Measurements from ENCODE around the gene PNPO. TPM values are rescaled to one million over a fixed set of nuclear protein-coding genes. Genes with fewer than 3 reads are reported as not detected.

Gene PNPO
- polyA plus RNA-seq, 1 donor from 2014 or later: 1.7 TPM

- no peak for TF ChIP-seq POLR2AphosphoS5 (IDR thresholded peaks at IDR 0.05)
- H3K27ac ChIP-seq (ENCODE audit: low read length): peak overlapping the region; percentile 39
- H4K20me1 ChIP-seq (ENCODE audit: insufficient read depth): no peaks in the 10 kb centered on the region
- no peaks in the 10 kb centered on the region for H3K9me2 ChIP-seq (ENCODE audit: insufficient read depth, low read length)
- H3F3A ChIP-seq (ENCODE audit: insufficient read depth, low read length, poor library complexity, severe bottlenecking): no peaks in the 10 kb centered on the region
- H3K4me2 ChIP-seq (ENCODE audit: low read length): no peak overlapping the region
- no peaks in the 10 kb centered on the region for H3K27me3 ChIP-seq (ENCODE audit: insufficient read depth, low read depth, low read length)
- H3K9ac ChIP-seq (ENCODE audit: low read length): no peak overlapping the region
- H3K36me3 ChIP-seq (ENCODE audit: insufficient read depth, low read length): no peaks in the 10 kb centered on the region
- H3K4me3 ChIP-seq (ENCODE audit: low read length): no peak overlapping the region
- no peak overlapping the region for H2AFZ ChIP-seq (ENCODE audit: low read depth, low read length)
- H3K9me3 ChIP-seq (ENCODE audit: low read length): no peaks in the 10 kb centered on the region
- H3K79me2 ChIP-seq (replicated peaks; ENCODE audit: insufficient read depth, low read length): no peaks in the 10 kb centered on the region
Measured at GRCh38 chr17:47993031-47993564, 51.7 kb downstream of the PNPO start.

- no peaks in the 10 kb centered on the region for H3K27me3 ChIP-seq (ENCODE audit: insufficient read depth, low read depth, low read length)
- H3K27ac ChIP-seq (ENCODE audit: low read length): no peak overlapping the region
- no peaks in the 10 kb centered on the region for H3F3A ChIP-seq (ENCODE audit: insufficient read depth, low read length, poor library complexity, severe bottlenecking)
- H2AFZ ChIP-seq (ENCODE audit: low read depth, low read length): no peak overlapping the region
- no peak overlapping the region for H3K4me3 ChIP-seq (ENCODE audit: low read length)
- no peaks in the 10 kb centered on the region for H3K9me3 ChIP-seq (ENCODE audit: low read length)
- no peaks in the 10 kb centered on the region for H3K79me2 ChIP-seq (replicated peaks; ENCODE audit: insufficient read depth, low read length)
- H3K4me2 ChIP-seq (ENCODE audit: low read length): no peak overlapping the region
- TF ChIP-seq, protein P1, sequence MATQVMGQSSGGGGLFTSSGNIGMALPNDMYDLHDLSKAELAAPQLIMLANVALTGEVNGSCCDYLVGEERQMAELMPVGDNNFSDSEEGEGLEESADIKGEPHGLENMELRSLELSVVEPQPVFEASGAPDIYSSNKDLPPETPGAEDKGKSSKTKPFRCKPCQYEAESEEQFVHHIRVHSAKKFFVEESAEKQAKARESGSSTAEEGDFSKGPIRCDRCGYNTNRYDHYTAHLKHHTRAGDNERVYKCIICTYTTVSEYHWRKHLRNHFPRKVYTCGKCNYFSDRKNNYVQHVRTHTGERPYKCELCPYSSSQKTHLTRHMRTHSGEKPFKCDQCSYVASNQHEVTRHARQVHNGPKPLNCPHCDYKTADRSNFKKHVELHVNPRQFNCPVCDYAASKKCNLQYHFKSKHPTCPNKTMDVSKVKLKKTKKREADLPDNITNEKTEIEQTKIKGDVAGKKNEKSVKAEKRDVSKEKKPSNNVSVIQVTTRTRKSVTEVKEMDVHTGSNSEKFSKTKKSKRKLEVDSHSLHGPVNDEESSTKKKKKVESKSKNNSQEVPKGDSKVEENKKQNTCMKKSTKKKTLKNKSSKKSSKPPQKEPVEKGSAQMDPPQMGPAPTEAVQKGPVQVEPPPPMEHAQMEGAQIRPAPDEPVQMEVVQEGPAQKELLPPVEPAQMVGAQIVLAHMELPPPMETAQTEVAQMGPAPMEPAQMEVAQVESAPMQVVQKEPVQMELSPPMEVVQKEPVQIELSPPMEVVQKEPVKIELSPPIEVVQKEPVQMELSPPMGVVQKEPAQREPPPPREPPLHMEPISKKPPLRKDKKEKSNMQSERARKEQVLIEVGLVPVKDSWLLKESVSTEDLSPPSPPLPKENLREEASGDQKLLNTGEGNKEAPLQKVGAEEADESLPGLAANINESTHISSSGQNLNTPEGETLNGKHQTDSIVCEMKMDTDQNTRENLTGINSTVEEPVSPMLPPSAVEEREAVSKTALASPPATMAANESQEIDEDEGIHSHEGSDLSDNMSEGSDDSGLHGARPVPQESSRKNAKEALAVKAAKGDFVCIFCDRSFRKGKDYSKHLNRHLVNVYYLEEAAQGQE (IDR thresholded peaks at IDR 0.05; ENCODE audit: borderline replicate concordance): no peak
- H3K36me3 ChIP-seq (ENCODE audit: insufficient read depth, low read length): no peaks in the 10 kb centered on the region
- no peaks in the 10 kb centered on the region for H3K9me2 ChIP-seq (ENCODE audit: insufficient read depth, low read length)
- no peak overlapping the region for H3K9ac ChIP-seq (ENCODE audit: low read length)
- H4K20me1 ChIP-seq (ENCODE audit: insufficient read depth): no peaks in the 10 kb centered on the region
Measured at GRCh38 chr17:47993964-47994363, 52.6 kb downstream of the PNPO start.

GRCh38 chr17:47994724-47995123 is 53.4 kb downstream of the PNPO start:
- TF ChIP-seq MXI1 (conservative IDR thresholded peaks at IDR 0.05; ENCODE audit: poor library complexity, severe bottlenecking) (no peak), POLR2AphosphoS5 (IDR thresholded peaks at IDR 0.05) (no peak), TAF1 (IDR thresholded peaks at IDR 0.05; ENCODE audit: low read depth) (no peak), EP300 (conservative IDR thresholded peaks at IDR 0.05; ENCODE audit: poor library complexity, severe bottlenecking) (no peak), RAD21 (conservative IDR thresholded peaks at IDR 0.05) (no peak), EZH2 (IDR thresholded peaks at IDR 0.05; ENCODE audit: borderline replicate concordance, insufficient read depth, low read length, poor library complexity, severe bottlenecking) (no peak), SMC3 (conservative IDR thresholded peaks at IDR 0.05; ENCODE audit: poor library complexity) (no peak)
- TF ChIP-seq, protein P1 (IDR thresholded peaks at IDR 0.05; ENCODE audit: borderline replicate concordance): no peak
- TF ChIP-seq, protein P2, sequence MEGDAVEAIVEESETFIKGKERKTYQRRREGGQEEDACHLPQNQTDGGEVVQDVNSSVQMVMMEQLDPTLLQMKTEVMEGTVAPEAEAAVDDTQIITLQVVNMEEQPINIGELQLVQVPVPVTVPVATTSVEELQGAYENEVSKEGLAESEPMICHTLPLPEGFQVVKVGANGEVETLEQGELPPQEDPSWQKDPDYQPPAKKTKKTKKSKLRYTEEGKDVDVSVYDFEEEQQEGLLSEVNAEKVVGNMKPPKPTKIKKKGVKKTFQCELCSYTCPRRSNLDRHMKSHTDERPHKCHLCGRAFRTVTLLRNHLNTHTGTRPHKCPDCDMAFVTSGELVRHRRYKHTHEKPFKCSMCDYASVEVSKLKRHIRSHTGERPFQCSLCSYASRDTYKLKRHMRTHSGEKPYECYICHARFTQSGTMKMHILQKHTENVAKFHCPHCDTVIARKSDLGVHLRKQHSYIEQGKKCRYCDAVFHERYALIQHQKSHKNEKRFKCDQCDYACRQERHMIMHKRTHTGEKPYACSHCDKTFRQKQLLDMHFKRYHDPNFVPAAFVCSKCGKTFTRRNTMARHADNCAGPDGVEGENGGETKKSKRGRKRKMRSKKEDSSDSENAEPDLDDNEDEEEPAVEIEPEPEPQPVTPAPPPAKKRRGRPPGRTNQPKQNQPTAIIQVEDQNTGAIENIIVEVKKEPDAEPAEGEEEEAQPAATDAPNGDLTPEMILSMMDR (IDR thresholded peaks at IDR 0.05; ENCODE audit: poor library complexity, severe bottlenecking): no peak
- Histone ChIP-seq H3K4me2 (ENCODE audit: low read length) (no peak overlapping the region), H3K27ac (ENCODE audit: low read length) (no peak overlapping the region)

More at GRCh38 chr17:47994724-47995123, 53.4 kb downstream of the PNPO start:
- H2AFZ ChIP-seq (ENCODE audit: low read depth, low read length): no peak overlapping the region
- H3K36me3 ChIP-seq (ENCODE audit: insufficient read depth, low read length): no peaks in the 10 kb centered on the region
- H3K27me3 ChIP-seq (ENCODE audit: insufficient read depth, low read depth, low read length): no peaks in the 10 kb centered on the region
- no peak overlapping the region for H3K9ac ChIP-seq (ENCODE audit: low read length)
- H3K9me3 ChIP-seq (ENCODE audit: low read length): no peaks in the 10 kb centered on the region
- H3K79me2 ChIP-seq (replicated peaks; ENCODE audit: insufficient read depth, low read length): no peaks in the 10 kb centered on the region
- no peak overlapping the region for H3K4me3 ChIP-seq (ENCODE audit: low read length)
- no peaks in the 10 kb centered on the region for H3F3A ChIP-seq (ENCODE audit: insufficient read depth, low read length, poor library complexity, severe bottlenecking)
- no peaks in the 10 kb centered on the region for H4K20me1 ChIP-seq (ENCODE audit: insufficient read depth)
- no peaks in the 10 kb centered on the region for H3K9me2 ChIP-seq (ENCODE audit: insufficient read depth, low read length)

Measured in neural cell (in vitro differentiated cells).